ENCODE results near the gene PTCD1.

The PTCD1 gene

DNA sequence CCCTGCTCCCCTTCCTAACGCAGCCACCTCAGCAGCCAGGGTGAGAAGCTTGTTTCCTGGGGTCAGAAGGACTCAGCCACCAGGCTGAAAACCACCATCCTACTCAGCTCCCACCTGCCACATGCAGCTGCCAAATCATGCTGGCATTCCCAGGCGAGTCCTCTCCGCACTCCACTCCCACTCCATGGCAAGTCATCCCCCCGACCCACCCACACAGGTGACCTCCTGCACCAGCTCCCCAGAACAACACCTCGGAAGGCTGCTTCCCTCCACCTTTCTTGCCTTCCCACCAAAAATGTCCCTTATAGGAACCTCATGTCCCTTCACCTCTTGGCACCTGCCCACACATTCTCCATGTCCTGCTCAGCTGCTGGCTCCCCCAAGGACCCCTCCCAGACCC, 34.8 kb downstream of the PTCD1 start:
- no peak for DNase-seq
- no peak overlapping the region for H3K4me2 ChIP-seq (ENCODE audit: low read depth, low read length)

DNA sequence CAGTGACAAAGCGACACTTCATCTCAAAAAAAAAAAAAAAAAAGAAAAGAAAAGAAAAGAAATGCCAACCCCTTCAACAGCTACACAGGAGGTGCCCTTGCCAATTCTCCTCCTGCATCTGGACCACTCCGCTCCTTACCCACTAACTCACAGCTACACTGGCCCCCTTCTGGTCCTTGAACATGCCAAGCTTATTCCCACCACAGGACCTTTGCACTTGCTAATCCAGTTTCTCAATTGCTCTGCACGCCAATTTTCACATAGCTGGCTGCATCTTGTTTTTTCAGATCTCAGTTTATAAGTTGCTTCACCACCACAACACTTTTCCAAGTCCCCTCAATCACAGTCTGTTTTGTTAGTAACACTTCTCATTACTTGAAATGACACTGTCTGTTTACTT, 35.7 kb downstream of the PTCD1 start:
- peaks cover 49% of the 10 kb centered on the region for H3K79me2 ChIP-seq (ENCODE audit: low read length)
- no peaks in the 10 kb centered on the region for H3K9me3 ChIP-seq (replicated peaks; ENCODE audit: insufficient read depth, low read length)
- H3K27me3 ChIP-seq (replicated peaks; ENCODE audit: insufficient read depth, low read length): no peaks in the 10 kb centered on the region
- peaks cover 11% of the 10 kb centered on the region for H3K4me1 ChIP-seq (ENCODE audit: low read length)
- DNase-seq: no peak
- H3F3A ChIP-seq (ENCODE audit: insufficient read depth, low read length): no peaks in the 10 kb centered on the region
- no peaks in the 10 kb centered on the region; the same call in 1 of the 2 replicates for H4K20me1 ChIP-seq (ENCODE audit: insufficient read depth, low read length)
- no peak overlapping the region for H3K27ac ChIP-seq (ENCODE audit: low read length)
- H3K9ac ChIP-seq (ENCODE audit: low read length): no peak overlapping the region
- H3K9me2 ChIP-seq (replicated peaks; ENCODE audit: insufficient read depth, low read length): no peaks in the 10 kb centered on the region
- TF ChIP-seq, protein P1, sequence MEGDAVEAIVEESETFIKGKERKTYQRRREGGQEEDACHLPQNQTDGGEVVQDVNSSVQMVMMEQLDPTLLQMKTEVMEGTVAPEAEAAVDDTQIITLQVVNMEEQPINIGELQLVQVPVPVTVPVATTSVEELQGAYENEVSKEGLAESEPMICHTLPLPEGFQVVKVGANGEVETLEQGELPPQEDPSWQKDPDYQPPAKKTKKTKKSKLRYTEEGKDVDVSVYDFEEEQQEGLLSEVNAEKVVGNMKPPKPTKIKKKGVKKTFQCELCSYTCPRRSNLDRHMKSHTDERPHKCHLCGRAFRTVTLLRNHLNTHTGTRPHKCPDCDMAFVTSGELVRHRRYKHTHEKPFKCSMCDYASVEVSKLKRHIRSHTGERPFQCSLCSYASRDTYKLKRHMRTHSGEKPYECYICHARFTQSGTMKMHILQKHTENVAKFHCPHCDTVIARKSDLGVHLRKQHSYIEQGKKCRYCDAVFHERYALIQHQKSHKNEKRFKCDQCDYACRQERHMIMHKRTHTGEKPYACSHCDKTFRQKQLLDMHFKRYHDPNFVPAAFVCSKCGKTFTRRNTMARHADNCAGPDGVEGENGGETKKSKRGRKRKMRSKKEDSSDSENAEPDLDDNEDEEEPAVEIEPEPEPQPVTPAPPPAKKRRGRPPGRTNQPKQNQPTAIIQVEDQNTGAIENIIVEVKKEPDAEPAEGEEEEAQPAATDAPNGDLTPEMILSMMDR (IDR thresholded peaks at IDR 0.05; ENCODE audit: low read length): no peak
- TF ChIP-seq EZH2 (optimal IDR thresholded peaks at IDR 0.05; ENCODE audit: low read depth, low read length): no peak
- no peak for TF ChIP-seq EZH2phosphoT487 (IDR thresholded peaks at IDR 0.05; ENCODE audit: low read length)
- no peaks in the 10 kb centered on the region for H3K36me3 ChIP-seq (replicated peaks; ENCODE audit: insufficient read depth, low read length)
- no peak overlapping the region for H3K4me2 ChIP-seq (ENCODE audit: low read depth, low read length)
- no peak overlapping the region for H2AFZ ChIP-seq (ENCODE audit: low read length)
- no peak overlapping the region for H3K4me3 ChIP-seq (ENCODE audit: low read length)

More for the DNA sequence above, 34.8 kb downstream of the PTCD1 start:
- H3K4me1 ChIP-seq (ENCODE audit: low read length): peaks cover 11% of the 10 kb centered on the region
- no peak for TF ChIP-seq EZH2 (optimal IDR thresholded peaks at IDR 0.05; ENCODE audit: low read depth, low read length)
- TF ChIP-seq, protein P1 (IDR thresholded peaks at IDR 0.05; ENCODE audit: low read length): no peak
- TF ChIP-seq EZH2phosphoT487 (IDR thresholded peaks at IDR 0.05; ENCODE audit: low read length): no peak
- H3K79me2 ChIP-seq (ENCODE audit: low read length): peaks cover 56% of the 10 kb centered on the region
- H3F3A ChIP-seq (ENCODE audit: insufficient read depth, low read length): no peaks in the 10 kb centered on the region
- H3K9me2 ChIP-seq (replicated peaks; ENCODE audit: insufficient read depth, low read length): no peaks in the 10 kb centered on the region
- H3K9me3 ChIP-seq (replicated peaks; ENCODE audit: insufficient read depth, low read length): no peaks in the 10 kb centered on the region
- no peak overlapping the region for H3K27ac ChIP-seq (ENCODE audit: low read length)
- no peaks in the 10 kb centered on the region for H3K36me3 ChIP-seq (replicated peaks; ENCODE audit: insufficient read depth, low read length)
- no peak overlapping the region for H3K9ac ChIP-seq (ENCODE audit: low read length)
- H4K20me1 ChIP-seq (ENCODE audit: insufficient read depth, low read length): no peaks in the 10 kb centered on the region; the same call in 1 of the 2 replicates
- no peak overlapping the region for H2AFZ ChIP-seq (ENCODE audit: low read length)
- no peaks in the 10 kb centered on the region for H3K27me3 ChIP-seq (replicated peaks; ENCODE audit: insufficient read depth, low read length)
- no peak overlapping the region for H3K4me3 ChIP-seq (ENCODE audit: low read length)

DNA sequence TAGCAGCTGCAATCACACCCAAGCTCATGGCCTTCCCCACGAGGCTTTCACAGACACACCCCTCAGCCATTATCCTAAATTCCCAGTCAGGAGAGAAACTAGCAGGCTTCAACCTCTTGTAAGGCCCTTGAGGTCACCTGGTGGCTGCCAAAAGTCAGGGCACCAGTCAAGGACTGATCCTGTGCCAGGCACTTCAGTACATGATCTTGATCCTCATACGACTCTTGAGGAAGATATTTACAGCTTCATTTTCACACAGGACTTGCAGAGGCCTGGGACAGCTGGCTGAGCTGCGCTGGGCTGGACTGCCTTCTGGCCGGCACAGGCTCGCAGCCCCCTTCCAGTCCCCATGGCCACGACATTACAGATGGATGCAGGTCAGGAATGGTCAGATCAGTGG, 39.0 kb downstream of the PTCD1 start:
- H3K79me2 ChIP-seq (ENCODE audit: low read length): peaks cover 20% of the 10 kb centered on the region
- H3F3A ChIP-seq (ENCODE audit: insufficient read depth, low read length): no peaks in the 10 kb centered on the region; the same call in 1 of the 2 replicates
- H3K36me3 ChIP-seq (replicated peaks; ENCODE audit: insufficient read depth, low read length): no peaks in the 10 kb centered on the region
- no peaks in the 10 kb centered on the region for H3K27me3 ChIP-seq (replicated peaks; ENCODE audit: insufficient read depth, low read length)
- H4K20me1 ChIP-seq (ENCODE audit: insufficient read depth, low read length): no peaks in the 10 kb centered on the region
- no peak overlapping the region for H3K4me3 ChIP-seq (ENCODE audit: low read length)
- H3K27ac ChIP-seq (ENCODE audit: low read length): no peak overlapping the region
- no peak overlapping the region for H2AFZ ChIP-seq (ENCODE audit: low read length)
- DNase-seq: no peak
- no peaks in the 10 kb centered on the region for H3K4me1 ChIP-seq (ENCODE audit: low read length)
- H3K4me2 ChIP-seq (ENCODE audit: low read depth, low read length): no peak overlapping the region
- TF ChIP-seq, protein P1 (IDR thresholded peaks at IDR 0.05; ENCODE audit: low read length): no peak
- TF ChIP-seq EZH2phosphoT487 (IDR thresholded peaks at IDR 0.05; ENCODE audit: low read length) (no peak), EZH2 (optimal IDR thresholded peaks at IDR 0.05; ENCODE audit: low read depth, low read length) (no peak)
- no peak overlapping the region for H3K9ac ChIP-seq (ENCODE audit: low read length)
- H3K9me2 ChIP-seq (replicated peaks; ENCODE audit: insufficient read depth, low read length): no peaks in the 10 kb centered on the region
- H3K9me3 ChIP-seq (replicated peaks; ENCODE audit: insufficient read depth, low read length): no peaks in the 10 kb centered on the region
